ENCODE data around the gene KAT8. TPM values are rescaled to one million over a fixed set of nuclear protein-coding genes. Genes with fewer than 3 reads are reported as not detected.

The KAT8 gene
- 79.1 TPM for total RNA-seq
- long read RNA-seq, transcript KAT8-201 (11 exons, 1,525 nt): major isoform, 21 of 39 reads
- long read RNA-seq, partial matches to known transcripts: 8 of 39 reads
- long read RNA-seq, other reads (novel, unspliced or antisense): 7 of 39 reads

GRCh38 chr16:31117384-31118222 is at the start of gene KAT8:
KAT8 (plus strand) TSS chr16:31117664; CDS start chr16:31117682, 18 bp downstream.
- Histone ChIP-seq H3K27ac (peak within 1 kb of the TSS; percentile 96), H3K4me1 (peaks cover 43% of the 10 kb centered on the region)
- intact Hi-C loops (cut with DNase I): no loop called here

GRCh38 chr16:31071861-31072260 is 45.6 kb upstream of the KAT8 start:
- peaks cover 24% of the 10 kb centered on the region for H3K4me1 ChIP-seq
- ATAC-seq (no peak), DNase-seq (no peak)
- no peaks in the 10 kb centered on the region for H3K27me3 ChIP-seq (ENCODE audit: low read depth)
- peaks cover 9% of the 10 kb centered on the region for H3K36me3 ChIP-seq
- H3K9me3 ChIP-seq: no peaks in the 10 kb centered on the region
- intact Hi-C loops (cut with DNase I): no loop called here
- TF ChIP-seq CTCF (IDR thresholded peaks at IDR 0.05): no peak
- H3K27ac ChIP-seq: peak overlapping the region; percentile 97
- H3K4me3 ChIP-seq: peak overlapping the region; percentile 99

More at GRCh38 chr16:31117384-31118222, at the start of gene KAT8:
- ATAC-seq: peak; percentile 98
- peak; percentile 99 for DNase-seq
- Histone ChIP-seq H3K9me3 (no peaks in the 10 kb centered on the region), H3K4me3 (peak within 1 kb of the TSS; percentile 55), H3K27me3 (ENCODE audit: low read depth) (no peaks in the 10 kb centered on the region), H3K36me3 (peaks cover 36% of the 10 kb centered on the region)
- TF ChIP-seq CTCF (IDR thresholded peaks at IDR 0.05): no peak

GRCh38 chr16:31072540-31073141 is 44.8 kb upstream of the KAT8 start:
- intact Hi-C loops (cut with DNase I): no loop called here
- TF ChIP-seq CTCF (IDR thresholded peaks at IDR 0.05): no peak
- Histone ChIP-seq H3K36me3 (peaks cover 17% of the 10 kb centered on the region), H3K4me1 (peaks cover 24% of the 10 kb centered on the region), H3K27me3 (ENCODE audit: low read depth) (no peaks in the 10 kb centered on the region), H3K9me3 (no peaks in the 10 kb centered on the region), H3K27ac (peak overlapping the region; percentile 97), H3K4me3 (peak overlapping the region; percentile 99)
- ATAC-seq (no peak), DNase-seq (no peak)

GRCh38 chr16:31073142-31073969 is 44.1 kb upstream of the KAT8 start:
- intact Hi-C loops (cut with DNase I): no loop called here
- peak; percentile 92 to 94 for ATAC-seq
- peak overlapping the region; percentile 97 for H3K27ac ChIP-seq
- peak; percentile 94 for DNase-seq
- no peaks in the 10 kb centered on the region for H3K27me3 ChIP-seq (ENCODE audit: low read depth)
- peaks cover 24% of the 10 kb centered on the region for H3K4me1 ChIP-seq
- H3K36me3 ChIP-seq: peaks cover 24% of the 10 kb centered on the region
- H3K9me3 ChIP-seq: no peaks in the 10 kb centered on the region
- H3K4me3 ChIP-seq: peak overlapping the region; percentile 99
- TF ChIP-seq CTCF (IDR thresholded peaks at IDR 0.05): no peak
